ENCODE data around the gene ZNF530.

Gene ZNF530

GRCh38 chr19:57563547-57563946 is 36.1 kb upstream of the ZNF530 start:
- TF ChIP-seq CTCF (IDR thresholded peaks at IDR 0.05; ENCODE audit: extremely low read depth, missing control alignments) = no peak
- no peak for DNase-seq (ENCODE audit: low spot score)

- TF ChIP-seq CTCF (IDR thresholded peaks at IDR 0.05; ENCODE audit: extremely low read depth, missing control alignments) = no peak
- DNase-seq (ENCODE audit: low spot score) = no peak
These were observed 33.1 kb upstream of the ZNF530 start for GRCh38 chr19:57566396-57567265.

GRCh38 chr19:57570707-57571106 is 29.0 kb upstream of the ZNF530 start:
- no peak for DNase-seq (ENCODE audit: low spot score)
- TF ChIP-seq CTCF (IDR thresholded peaks at IDR 0.05; ENCODE audit: extremely low read depth, missing control alignments) = no peak

- DNase-seq (ENCODE audit: low spot score) = no peak
- no peak for TF ChIP-seq CTCF (IDR thresholded peaks at IDR 0.05; ENCODE audit: extremely low read depth, missing control alignments)
These were observed 27.2 kb upstream of the ZNF530 start for GRCh38 chr19:57572415-57572947.

- no peak for TF ChIP-seq CTCF (IDR thresholded peaks at IDR 0.05; ENCODE audit: extremely low read depth, missing control alignments)
- no peak for DNase-seq (ENCODE audit: low spot score)
These were observed 23.0 kb upstream of the ZNF530 start for GRCh38 chr19:57576661-57577060.

- DNase-seq (ENCODE audit: low spot score) = peak; percentile 99
- TF ChIP-seq CTCF (IDR thresholded peaks at IDR 0.05; ENCODE audit: extremely low read depth, missing control alignments) = no peak
These were observed 21.0 kb upstream of the ZNF530 start, which contains the start of gene ZNF416 for GRCh38 chr19:57578487-57579205. Gene ZNF416 (minus strand): TSS chr19:57578911. CDS start chr19:57578704, 207 bp downstream.

GRCh38 chr19:57583104-57583520 is 16.6 kb upstream of the ZNF530 start:
- no peak for TF ChIP-seq CTCF (IDR thresholded peaks at IDR 0.05; ENCODE audit: extremely low read depth, missing control alignments)
- no peak for DNase-seq (ENCODE audit: low spot score)

Measured in GM20000 (cell line).